Measurements from ENCODE around the gene MARVELD1.

GRCh38 chr10:97718178-97718577 lies 4.6 kb downstream of the MARVELD1 start:
- TF ChIP-seq CTCF (IDR thresholded peaks at IDR 0.05), result no peak
- no peak for TF ChIP-seq POLR2A (IDR thresholded peaks at IDR 0.05)
